ENCODE results near the gene ETNPPL.

Gene ETNPPL

GRCh38 chr4:108779958-108780357 is 17.1 kb upstream of the ETNPPL start:
- no peak overlapping the region for H3K4me3 ChIP-seq (ENCODE audit: low read depth, low read length)
- no peak for TF ChIP-seq CTCF (IDR thresholded peaks at IDR 0.05; ENCODE audit: borderline replicate concordance, insufficient read depth, low read depth, low read length)

GRCh38 chr4:108777388-108777787 is 14.5 kb upstream of the ETNPPL start:
- no peak overlapping the region for H3K4me3 ChIP-seq (ENCODE audit: low read depth, low read length)
- no peak for TF ChIP-seq CTCF (IDR thresholded peaks at IDR 0.05; ENCODE audit: borderline replicate concordance, insufficient read depth, low read depth, low read length)

- H3K4me3 ChIP-seq (ENCODE audit: low read depth, low read length): no peak overlapping the region
- no peak for TF ChIP-seq CTCF (IDR thresholded peaks at IDR 0.05; ENCODE audit: borderline replicate concordance, insufficient read depth, low read depth, low read length)
Observed at GRCh38 chr4:108775921-108776320, 13.1 kb upstream of the ETNPPL start.

GRCh38 chr4:108774809-108775530 is 12.1 kb upstream of the ETNPPL start:
- H3K4me3 ChIP-seq (ENCODE audit: low read depth, low read length): no peak overlapping the region
- no peak for TF ChIP-seq CTCF (IDR thresholded peaks at IDR 0.05; ENCODE audit: borderline replicate concordance, insufficient read depth, low read depth, low read length)

- no peak for TF ChIP-seq CTCF (IDR thresholded peaks at IDR 0.05; ENCODE audit: borderline replicate concordance, insufficient read depth, low read depth, low read length)
Observed at GRCh38 chr4:108772402-108772801, 9.5 kb upstream of the ETNPPL start.

GRCh38 chr4:108766058-108766457 is 3.2 kb upstream of the ETNPPL start:
- H3K4me3 ChIP-seq (ENCODE audit: low read depth, low read length): no peak overlapping the region
- no peak for TF ChIP-seq CTCF (IDR thresholded peaks at IDR 0.05; ENCODE audit: borderline replicate concordance, insufficient read depth, low read depth, low read length)

More at GRCh38 chr4:108772402-108772801, 9.5 kb upstream of the ETNPPL start:
- H3K4me3 ChIP-seq (ENCODE audit: low read depth, low read length): no peak overlapping the region

- no peak for TF ChIP-seq CTCF (IDR thresholded peaks at IDR 0.05; ENCODE audit: borderline replicate concordance, insufficient read depth, low read depth, low read length)
- H3K4me3 ChIP-seq (ENCODE audit: low read depth, low read length): no peak overlapping the region
Observed at GRCh38 chr4:108763986-108764385, 1.1 kb upstream of the ETNPPL start.

All from GM12875 (cell line).